Ectodermal cell (in vitro differentiated cells): Measurements from ENCODE around the gene LINC00305.

Source experiments
- H3K27ac ChIP-seq: 2 replicates; pipeline ENCODE4 v1.7.0; 2013; ENCODE audit warnings: mild to moderate bottlenecking, low read depth, low read length; ENCODE audit not compliant: insufficient read depth, poor library complexity, severe bottlenecking
- H3K27me3 ChIP-seq: 2 replicates; pipeline ENCODE4 v1.7.0; 2013; ENCODE audit warnings: mild to moderate bottlenecking, low read length; ENCODE audit not compliant: insufficient read depth, control insufficient read depth, poor library complexity, severe bottlenecking
- H3K36me3 ChIP-seq: one replicate; pipeline ENCODE4 v1.7.0; 2013; ENCODE audit warnings: low read length; ENCODE audit not compliant: control insufficient read depth, insufficient read depth
- H3K4me1 ChIP-seq: one replicate; pipeline ENCODE4 v1.7.0; 2013; ENCODE audit warnings: low read length; ENCODE audit not compliant: control insufficient read depth, insufficient read depth
- H3K4me3 ChIP-seq: 2 replicates; pipeline ENCODE4 v1.7.0; 2013; ENCODE audit warnings: low read depth, low read length, control low read depth; ENCODE audit not compliant: insufficient read depth
- H3K9me3 ChIP-seq: 2 replicates; pipeline ENCODE4 v1.7.0; 2013; ENCODE audit warnings: mild to moderate bottlenecking, low read length, moderate library complexity; ENCODE audit not compliant: control insufficient read depth
- WGBS, 2 experiments: methylation state at CpG; one replicate each; pipeline ENCODE4 v1.1.7; 2013; ENCODE audit warnings: missing lambda C conversion rate in 2 of 2; 5-methylcytosine and 5-hydroxymethylcytosine counted together

Gene LINC00305

GRCh38 chr18:64044616-64045015 is 104.3 kb downstream of the LINC00305 start:
- Histone ChIP-seq H3K27me3 (no peaks in the 10 kb centered on the region), H3K4me3 (no peak overlapping the region), H3K36me3 (no peaks in the 10 kb centered on the region), H3K27ac (no peak overlapping the region), H3K9me3 (no peaks in the 10 kb centered on the region), H3K4me1 (no peaks in the 10 kb centered on the region)
- whole genome bisulfite sequencing, 2 experiments, result 92 to 95% methylated on average over 4 to 5 of the region's 5 CpGs

- no peaks in the 10 kb centered on the region for H3K27me3 ChIP-seq
- H3K4me1 ChIP-seq, result no peaks in the 10 kb centered on the region
- no peaks in the 10 kb centered on the region for H3K36me3 ChIP-seq
- H3K27ac ChIP-seq, result no peak overlapping the region
- H3K4me3 ChIP-seq, result no peak overlapping the region
- H3K9me3 ChIP-seq, result no peaks in the 10 kb centered on the region
- 96 to 97% methylated on average over 24 of the region's 24 CpGs for WGBS, 2 experiments
These were observed 106.0 kb downstream of the LINC00305 start for GRCh38 chr18:64042728-64043358.

GRCh38 chr18:64037812-64038414 is 111.0 kb downstream of the LINC00305 start:
- Histone ChIP-seq H3K9me3 (no peaks in the 10 kb centered on the region), H3K4me1 (no peaks in the 10 kb centered on the region), H3K27me3 (no peaks in the 10 kb centered on the region), H3K27ac (no peak overlapping the region), H3K36me3 (no peaks in the 10 kb centered on the region), H3K4me3 (no peak overlapping the region)
- WGBS, 2 experiments, result 0 to 44% methylated on average over 1 to 2 of the region's 3 CpGs

- Histone ChIP-seq H3K9me3 (no peaks in the 10 kb centered on the region), H3K27me3 (no peaks in the 10 kb centered on the region), H3K4me1 (peaks cover 6% of the 10 kb centered on the region), H3K36me3 (no peaks in the 10 kb centered on the region), H3K27ac (no peak overlapping the region), H3K4me3 (no peak overlapping the region)
- WGBS, 2 experiments, result 38 to 48% methylated on average over 6 of the region's 6 CpGs
These were observed 116.6 kb downstream of the LINC00305 start for GRCh38 chr18:64032312-64032711.

GRCh38 chr18:64031411-64031810 is 117.5 kb downstream of the LINC00305 start:
- no peak overlapping the region for H3K4me3 ChIP-seq
- no peak overlapping the region for H3K27ac ChIP-seq
- no peaks in the 10 kb centered on the region for H3K9me3 ChIP-seq
- H3K27me3 ChIP-seq, result no peaks in the 10 kb centered on the region
- WGBS, 2 experiments, result 89 to 95% methylated on average over 2 of the region's 3 CpGs
- peaks cover 6% of the 10 kb centered on the region for H3K4me1 ChIP-seq
- H3K36me3 ChIP-seq, result no peaks in the 10 kb centered on the region
